Measurements from ENCODE around the gene ZC3H4.

Gene ZC3H4

GRCh38 chr19:47068246-47068645 lies 45.3 kb downstream of the ZC3H4 start:
- Histone ChIP-seq H3K27me3 (ENCODE audit: insufficient read depth, low read length) (no peaks in the 10 kb centered on the region), H3K36me3 (ENCODE audit: insufficient read depth, low read length) (peaks cover 87% of the 10 kb centered on the region), H3K79me2 (ENCODE audit: insufficient read depth, low read length) (no peaks in the 10 kb centered on the region), H3K27ac (ENCODE audit: low read depth, low read length, poor library complexity, severe bottlenecking) (no peak overlapping the region), H3K9me3 (ENCODE audit: low read length) (no peaks in the 10 kb centered on the region), H3K4me1 (ENCODE audit: insufficient read depth, low read length, severe bottlenecking) (no peaks in the 10 kb centered on the region), H2AFZ (ENCODE audit: low read length) (no peak overlapping the region), H3K9me2 (ENCODE audit: low read depth, low read length) (no peaks in the 10 kb centered on the region), H3K4me3 (ENCODE audit: low read depth, low read length, poor library complexity, severe bottlenecking) (no peak overlapping the region), H3F3A (ENCODE audit: insufficient read depth, low read length) (no peaks in the 10 kb centered on the region), H4K20me1 (ENCODE audit: insufficient read depth, low read length) (no peaks in the 10 kb centered on the region), H3K9ac (ENCODE audit: low read length) (no peak overlapping the region), H3K4me2 (ENCODE audit: low read length) (no peak overlapping the region)
- TF ChIP-seq, protein P1, sequence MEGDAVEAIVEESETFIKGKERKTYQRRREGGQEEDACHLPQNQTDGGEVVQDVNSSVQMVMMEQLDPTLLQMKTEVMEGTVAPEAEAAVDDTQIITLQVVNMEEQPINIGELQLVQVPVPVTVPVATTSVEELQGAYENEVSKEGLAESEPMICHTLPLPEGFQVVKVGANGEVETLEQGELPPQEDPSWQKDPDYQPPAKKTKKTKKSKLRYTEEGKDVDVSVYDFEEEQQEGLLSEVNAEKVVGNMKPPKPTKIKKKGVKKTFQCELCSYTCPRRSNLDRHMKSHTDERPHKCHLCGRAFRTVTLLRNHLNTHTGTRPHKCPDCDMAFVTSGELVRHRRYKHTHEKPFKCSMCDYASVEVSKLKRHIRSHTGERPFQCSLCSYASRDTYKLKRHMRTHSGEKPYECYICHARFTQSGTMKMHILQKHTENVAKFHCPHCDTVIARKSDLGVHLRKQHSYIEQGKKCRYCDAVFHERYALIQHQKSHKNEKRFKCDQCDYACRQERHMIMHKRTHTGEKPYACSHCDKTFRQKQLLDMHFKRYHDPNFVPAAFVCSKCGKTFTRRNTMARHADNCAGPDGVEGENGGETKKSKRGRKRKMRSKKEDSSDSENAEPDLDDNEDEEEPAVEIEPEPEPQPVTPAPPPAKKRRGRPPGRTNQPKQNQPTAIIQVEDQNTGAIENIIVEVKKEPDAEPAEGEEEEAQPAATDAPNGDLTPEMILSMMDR (IDR thresholded peaks at IDR 0.05; ENCODE audit: low read length) = no peak
- no peak for TF ChIP-seq EZH2 (IDR thresholded peaks at IDR 0.05; ENCODE audit: borderline replicate concordance, low read length)

- Histone ChIP-seq H3K9me2 (ENCODE audit: low read depth, low read length) (no peaks in the 10 kb centered on the region), H3K4me2 (ENCODE audit: low read length) (no peak overlapping the region), H2AFZ (ENCODE audit: low read length) (no peak overlapping the region), H3K9ac (ENCODE audit: low read length) (no peak overlapping the region), H3K79me2 (ENCODE audit: insufficient read depth, low read length) (no peaks in the 10 kb centered on the region), H3K4me1 (ENCODE audit: insufficient read depth, low read length, severe bottlenecking) (no peaks in the 10 kb centered on the region), H3K36me3 (ENCODE audit: insufficient read depth, low read length) (peaks cover 81% of the 10 kb centered on the region), H3K9me3 (ENCODE audit: low read length) (no peaks in the 10 kb centered on the region), H3F3A (ENCODE audit: insufficient read depth, low read length) (no peaks in the 10 kb centered on the region), H3K27ac (ENCODE audit: low read depth, low read length, poor library complexity, severe bottlenecking) (no peak overlapping the region), H4K20me1 (ENCODE audit: insufficient read depth, low read length) (no peaks in the 10 kb centered on the region), H3K27me3 (ENCODE audit: insufficient read depth, low read length) (no peaks in the 10 kb centered on the region), H3K4me3 (ENCODE audit: low read depth, low read length, poor library complexity, severe bottlenecking) (no peak overlapping the region)
- TF ChIP-seq, protein P1 (IDR thresholded peaks at IDR 0.05; ENCODE audit: low read length) = no peak
- TF ChIP-seq EZH2 (IDR thresholded peaks at IDR 0.05; ENCODE audit: borderline replicate concordance, low read length) = no peak
Measured at GRCh38 chr19:47067215-47067847, 46.2 kb downstream of the ZC3H4 start.

- Histone ChIP-seq H3K4me3 (ENCODE audit: low read depth, low read length, poor library complexity, severe bottlenecking) (no peak overlapping the region), H3K4me1 (ENCODE audit: insufficient read depth, low read length, severe bottlenecking) (no peaks in the 10 kb centered on the region), H3K36me3 (ENCODE audit: insufficient read depth, low read length) (peaks cover 75% of the 10 kb centered on the region), H3K9me3 (ENCODE audit: low read length) (no peaks in the 10 kb centered on the region), H4K20me1 (ENCODE audit: insufficient read depth, low read length) (no peaks in the 10 kb centered on the region), H2AFZ (ENCODE audit: low read length) (no peak overlapping the region), H3K4me2 (ENCODE audit: low read length) (no peak overlapping the region), H3K9ac (ENCODE audit: low read length) (no peak overlapping the region), H3K27ac (ENCODE audit: low read depth, low read length, poor library complexity, severe bottlenecking) (no peak overlapping the region), H3F3A (ENCODE audit: insufficient read depth, low read length) (no peaks in the 10 kb centered on the region), H3K9me2 (ENCODE audit: low read depth, low read length) (no peaks in the 10 kb centered on the region), H3K79me2 (ENCODE audit: insufficient read depth, low read length) (no peaks in the 10 kb centered on the region), H3K27me3 (ENCODE audit: insufficient read depth, low read length) (no peaks in the 10 kb centered on the region)
- TF ChIP-seq, protein P1 (IDR thresholded peaks at IDR 0.05; ENCODE audit: low read length) = no peak
- no peak for TF ChIP-seq EZH2 (IDR thresholded peaks at IDR 0.05; ENCODE audit: borderline replicate concordance, low read length)
Measured at GRCh38 chr19:47066376-47067214, 47.0 kb downstream of the ZC3H4 start.
